22Rv1 (cell line): Measurements from ENCODE around the gene SAPCD2.

Experiments
- H3K27ac ChIP-seq: fragments of 450-650 bp; 2 replicates; pipeline ENCODE4 v1.5.1; 2017
- ZFX ChIP-seq: fragments of 450-650 bp; IDR thresholded peaks from 2 replicates; pipeline ENCODE4 v1.6.1; 2017; ENCODE audit warnings: antibody characterized with exemption, borderline replicate concordance
- TF ChIP-seq, protein P1 (sequence below): fragments of 450-650 bp; IDR thresholded peaks from 2 replicates; pipeline ENCODE4 v1.5.1; 2017; ENCODE audit warnings: mild to moderate bottlenecking

The SAPCD2 gene

GRCh38 chr9:137021568-137021978 lies 48.8 kb downstream of the SAPCD2 start:
- H3K27ac ChIP-seq = peak overlapping the region; percentile 30; the same call in 1 of the 2 replicates
- no peak for TF ChIP-seq ZFX
- TF ChIP-seq, protein P1, sequence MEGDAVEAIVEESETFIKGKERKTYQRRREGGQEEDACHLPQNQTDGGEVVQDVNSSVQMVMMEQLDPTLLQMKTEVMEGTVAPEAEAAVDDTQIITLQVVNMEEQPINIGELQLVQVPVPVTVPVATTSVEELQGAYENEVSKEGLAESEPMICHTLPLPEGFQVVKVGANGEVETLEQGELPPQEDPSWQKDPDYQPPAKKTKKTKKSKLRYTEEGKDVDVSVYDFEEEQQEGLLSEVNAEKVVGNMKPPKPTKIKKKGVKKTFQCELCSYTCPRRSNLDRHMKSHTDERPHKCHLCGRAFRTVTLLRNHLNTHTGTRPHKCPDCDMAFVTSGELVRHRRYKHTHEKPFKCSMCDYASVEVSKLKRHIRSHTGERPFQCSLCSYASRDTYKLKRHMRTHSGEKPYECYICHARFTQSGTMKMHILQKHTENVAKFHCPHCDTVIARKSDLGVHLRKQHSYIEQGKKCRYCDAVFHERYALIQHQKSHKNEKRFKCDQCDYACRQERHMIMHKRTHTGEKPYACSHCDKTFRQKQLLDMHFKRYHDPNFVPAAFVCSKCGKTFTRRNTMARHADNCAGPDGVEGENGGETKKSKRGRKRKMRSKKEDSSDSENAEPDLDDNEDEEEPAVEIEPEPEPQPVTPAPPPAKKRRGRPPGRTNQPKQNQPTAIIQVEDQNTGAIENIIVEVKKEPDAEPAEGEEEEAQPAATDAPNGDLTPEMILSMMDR = no peak

GRCh38 chr9:137020771-137021567 lies 49.4 kb downstream of the SAPCD2 start:
- no peak for TF ChIP-seq ZFX
- TF ChIP-seq, protein P1 = no peak
- peak overlapping the region; percentile 30; the same call in 1 of the 2 replicates for H3K27ac ChIP-seq

GRCh38 chr9:137019891-137020683 lies 50.3 kb downstream of the SAPCD2 start:
- TF ChIP-seq ZFX = no peak
- TF ChIP-seq, protein P1 = no peak
- no peak overlapping the region for H3K27ac ChIP-seq

GRCh38 chr9:137018761-137019559 lies 51.4 kb downstream of the SAPCD2 start:
- TF ChIP-seq, protein P1 = no peak
- no peak for TF ChIP-seq ZFX
- no peak overlapping the region for H3K27ac ChIP-seq

- no peak for TF ChIP-seq ZFX
- TF ChIP-seq, protein P1 = no peak
- H3K27ac ChIP-seq = no peak overlapping the region
Measured at GRCh38 chr9:137017791-137018497, 52.4 kb downstream of the SAPCD2 start.

- no peak for TF ChIP-seq ZFX
- TF ChIP-seq, protein P1 = no peak
- no peak overlapping the region for H3K27ac ChIP-seq
Measured at GRCh38 chr9:137017071-137017470, 53.3 kb downstream of the SAPCD2 start.
